ENCODE measurements around the gene CFAP299.

GRCh38 chr4:80507077-80507476 lies 171.5 kb downstream of the CFAP299 start:
- TF ChIP-seq POLR2AphosphoS5 (IDR thresholded peaks at IDR 0.05) (no peak), CTCF (IDR thresholded peaks at IDR 0.05) (no peak)
